ENCODE results near the gene ABR.
"Not testable (repeated sequence)": the region's sequence is repeated elsewhere in the genome, so short reads cannot be mapped to it uniquely, and the experiment has no call there.

The ABR gene

GRCh38 chr17:1067282-1067956 is 112.4 kb downstream of the ABR start:
- no peak for DNase-seq

DNA sequence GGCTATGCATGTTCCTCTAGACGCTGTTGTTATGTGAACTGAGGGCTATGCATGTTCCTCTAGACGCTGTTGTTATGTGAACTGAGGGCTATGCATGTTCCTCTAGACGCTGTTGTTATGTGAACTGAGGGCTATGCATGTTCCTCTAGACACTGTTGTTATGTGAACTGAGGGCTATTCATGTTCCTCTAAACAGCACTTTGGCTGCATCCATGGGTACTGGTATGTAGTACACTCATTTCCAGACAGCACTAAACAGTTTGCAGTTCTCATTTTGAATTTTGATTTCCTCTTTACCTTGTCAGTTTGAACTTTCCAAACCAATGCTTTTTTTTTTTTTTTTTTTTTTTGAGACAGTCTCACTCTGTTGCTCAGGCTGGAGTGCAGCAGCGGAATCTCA is 114.4 kb downstream of the ABR start:
- DNase-seq, result not testable (repeated sequence)

- no peak for DNase-seq
Measured at GRCh38 chr17:1060991-1061390, 118.8 kb downstream of the ABR start.

DNA sequence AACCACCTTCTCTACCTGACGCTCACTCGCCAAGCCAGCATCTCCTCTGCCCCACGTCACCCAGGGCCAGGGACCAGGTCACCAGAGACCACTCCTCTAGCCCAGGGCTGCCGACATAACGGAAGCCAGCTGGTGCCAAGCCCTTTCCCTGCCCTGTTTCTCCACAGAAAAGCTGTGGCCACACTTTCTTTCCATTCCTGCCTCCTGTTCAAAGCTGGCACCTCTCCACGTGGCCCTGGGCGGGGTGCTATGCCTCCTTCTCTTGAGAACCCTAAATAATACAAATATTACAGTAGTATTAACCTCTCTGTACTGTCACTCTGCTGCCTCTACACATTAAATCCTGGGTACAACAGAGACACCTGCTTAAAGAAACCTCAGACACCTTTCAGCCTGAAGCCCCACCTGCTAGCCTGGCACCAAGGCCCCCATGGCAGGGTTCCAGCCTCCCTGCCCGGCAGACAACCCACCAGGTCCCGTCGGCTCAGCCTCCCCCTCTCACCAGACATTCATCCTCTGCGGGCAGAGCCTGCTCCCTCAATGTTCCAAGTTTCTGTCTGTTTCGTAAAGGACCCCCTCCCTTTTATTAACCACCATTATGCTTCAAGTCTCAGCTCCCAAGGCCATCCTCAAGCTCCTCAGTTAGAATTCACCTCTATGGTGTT is 120.5 kb downstream of the ABR start:
- DNase-seq, result no peak

DNA sequence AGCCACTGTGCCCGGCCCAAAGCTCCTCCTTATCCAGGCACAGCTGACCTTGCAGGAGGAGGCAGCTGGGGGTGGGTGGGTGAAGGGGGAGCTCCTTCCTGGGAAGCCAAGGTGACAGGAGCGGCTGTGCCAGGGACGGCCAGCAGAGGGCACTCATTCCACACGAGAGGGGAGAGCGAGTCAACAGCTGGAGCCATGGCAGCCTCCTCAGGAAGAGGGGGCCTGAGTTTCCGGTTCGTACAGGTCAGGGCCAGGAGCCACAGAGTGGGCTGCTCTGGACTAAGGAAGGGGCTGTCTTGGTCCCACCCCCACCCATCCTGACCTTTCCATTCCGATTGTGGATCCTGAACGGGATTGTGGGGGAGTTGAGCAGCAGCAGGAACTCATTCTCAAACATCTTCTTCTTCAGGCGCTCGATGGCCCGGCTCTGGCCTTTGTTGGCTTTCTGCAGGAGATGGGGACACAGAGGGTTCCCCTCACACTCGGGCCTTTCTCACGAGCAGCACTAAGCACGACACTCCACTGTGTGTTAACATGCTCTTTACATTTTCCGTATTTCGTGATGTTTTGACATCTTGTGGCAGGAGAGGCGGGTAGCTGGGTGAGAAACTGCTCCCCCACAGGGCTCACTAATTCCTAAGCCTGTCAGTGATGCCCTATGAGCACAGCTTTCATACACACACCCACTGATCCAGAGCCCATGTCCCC is 121.2 kb downstream of the ABR start:
- peak; percentile 17 to 59 for DNase-seq

DNA sequence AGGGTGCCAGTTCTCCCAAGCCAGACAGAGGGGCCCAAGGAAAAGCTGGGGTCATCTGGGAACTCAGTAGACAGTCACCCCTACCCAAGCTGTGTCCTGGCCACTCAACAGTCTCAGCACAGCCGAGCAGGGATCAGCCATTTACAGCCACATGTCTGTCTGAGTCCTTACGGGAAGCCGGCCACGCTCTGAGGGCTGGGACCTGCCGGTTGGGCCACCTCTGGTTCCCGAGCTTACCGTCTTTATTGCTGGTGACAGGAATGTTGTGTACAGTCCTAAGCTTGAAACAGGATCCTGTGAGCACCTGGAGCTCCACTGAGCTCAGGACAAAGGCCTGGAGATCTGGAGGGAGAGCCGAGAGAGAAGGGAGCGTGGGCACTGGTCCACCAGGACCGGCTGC is 123.0 kb downstream of the ABR start:
- DNase-seq, result no peak

GRCh38 chr17:1055751-1056645 is 123.8 kb downstream of the ABR start:
- DNase-seq, result peak in 1 of 2 experiments; percentile 60

- no peak for DNase-seq
Measured at GRCh38 chr17:1055231-1055630, 124.5 kb downstream of the ABR start.

DNA sequence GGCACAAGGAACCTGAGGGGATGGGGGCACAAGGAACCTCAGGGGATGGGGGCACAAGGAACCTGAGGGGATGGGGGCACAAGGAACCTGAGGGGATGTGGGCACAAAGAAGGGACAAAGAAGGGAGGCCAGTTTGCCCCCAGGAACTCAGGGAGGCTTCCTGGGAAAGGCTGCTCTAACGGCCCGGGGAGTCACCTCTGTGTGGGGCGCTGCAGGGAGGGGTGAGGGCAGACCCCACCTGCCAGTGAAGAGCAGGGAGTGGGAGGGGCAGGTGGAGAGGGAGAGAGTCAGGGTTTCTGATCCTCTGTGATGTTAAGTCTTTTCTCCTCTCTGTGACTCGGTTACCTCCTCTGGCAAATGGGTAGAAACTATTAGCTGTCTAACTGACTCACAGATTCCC is 125.1 kb downstream of the ABR start:
- no peak for DNase-seq

- no peak for DNase-seq
Measured at GRCh38 chr17:1053661-1054360, 126.0 kb downstream of the ABR start.

GRCh38 chr17:1050996-1051925 is 128.5 kb downstream of the ABR start:
- no peak for DNase-seq

GRCh38 chr17:1050246-1050995 is 129.4 kb downstream of the ABR start:
- DNase-seq, result no peak

DNA sequence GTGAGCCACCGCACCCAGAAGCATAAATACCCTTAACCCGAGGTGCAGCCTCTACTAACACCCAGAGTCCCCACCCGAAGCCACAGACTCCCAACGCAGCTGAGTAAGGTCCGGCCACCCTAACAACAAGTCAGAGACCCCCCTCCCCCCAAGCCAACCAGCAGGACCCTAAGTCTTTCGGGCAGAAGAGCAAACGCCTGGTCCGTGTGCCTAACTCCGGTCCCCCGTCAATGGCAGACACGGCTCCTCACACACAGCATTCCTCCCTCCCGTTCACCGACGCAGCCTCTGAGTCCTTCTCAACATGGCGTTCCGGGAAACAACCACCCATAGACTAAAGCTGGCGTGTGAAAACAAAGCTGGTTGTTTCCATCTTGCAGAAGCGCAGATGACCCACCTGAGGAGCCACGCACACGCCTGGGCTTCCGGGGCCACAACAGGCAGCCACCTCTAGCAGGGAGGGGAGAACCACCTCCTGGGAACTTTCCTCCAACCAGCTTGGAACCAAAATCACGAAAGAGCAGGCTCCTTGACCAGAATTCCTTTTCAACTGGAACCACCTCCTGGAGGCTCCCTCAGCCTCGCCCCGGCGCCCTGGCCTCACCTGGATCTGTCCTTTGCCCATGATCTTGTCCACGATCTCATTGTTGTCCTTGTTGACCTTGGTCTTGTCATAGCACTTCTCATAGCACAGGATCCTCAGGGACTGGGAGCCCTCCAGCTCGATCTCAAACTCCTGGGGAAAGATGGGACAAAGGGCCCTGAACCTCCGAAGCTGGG is 130.1 kb downstream of the ABR start:
- DNase-seq, result no peak

DNA sequence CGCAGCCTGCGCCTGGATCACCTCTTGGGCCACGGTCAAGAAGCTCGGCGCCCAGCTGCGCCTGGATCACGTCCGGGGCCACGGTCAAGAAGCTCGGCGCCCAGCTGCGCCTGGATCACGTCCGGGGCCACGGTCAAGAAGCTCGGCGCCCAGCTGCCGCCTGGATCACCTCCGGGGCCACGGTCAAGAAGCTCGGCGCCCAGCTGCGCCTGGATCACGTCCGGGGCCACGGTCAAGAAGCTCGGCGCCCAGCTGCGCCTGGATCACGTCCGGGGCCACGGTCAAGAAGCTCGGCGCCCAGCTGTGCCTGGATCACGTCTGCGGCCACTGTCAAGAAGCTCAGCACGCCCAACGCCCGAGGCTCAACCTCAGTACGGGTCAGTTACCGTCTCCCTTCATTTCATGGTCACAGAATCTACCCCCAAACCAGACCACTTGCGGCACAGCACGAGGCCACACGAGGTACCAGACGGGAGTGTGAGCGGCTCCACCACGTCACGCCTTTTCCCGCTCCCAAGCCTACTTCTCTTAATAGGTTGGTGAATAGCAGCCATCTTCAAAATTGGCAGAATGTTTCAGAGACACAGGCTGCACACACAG is 131.2 kb downstream of the ABR start:
- DNase-seq, result not testable (repeated sequence)

DNA sequence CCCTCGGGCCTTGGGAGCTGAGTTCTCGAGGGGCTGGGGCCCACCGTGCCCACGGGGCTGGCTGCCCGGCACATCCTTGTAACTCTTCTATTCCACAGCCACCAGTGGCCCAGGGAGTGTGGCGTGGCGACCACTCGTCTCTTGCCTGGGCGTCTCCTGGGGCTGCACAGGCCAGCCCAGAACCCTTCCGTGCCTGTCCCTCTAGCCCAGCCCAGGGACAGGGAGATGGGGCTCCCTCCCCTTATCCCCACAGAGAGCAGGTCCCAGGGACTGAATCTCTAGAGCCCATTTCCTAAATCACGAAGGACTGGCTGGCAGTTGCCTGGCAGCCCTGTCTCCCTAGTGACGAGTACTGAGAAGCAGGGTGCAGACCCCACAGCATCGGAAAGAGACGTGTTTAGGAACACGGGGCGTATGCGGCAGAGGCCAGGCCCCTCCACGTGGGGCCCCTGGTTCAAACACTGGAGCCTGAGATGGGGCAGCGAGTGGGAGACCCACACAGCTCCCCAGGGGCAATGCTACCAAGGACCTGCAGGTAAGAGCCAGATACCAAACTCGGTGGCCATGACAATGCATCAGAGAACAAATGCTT is 131.8 kb downstream of the ABR start:
- no peak for DNase-seq

- peak in 1 of 2 experiments; percentile 77 for DNase-seq
Measured at GRCh38 chr17:1047177-1047878, 132.5 kb downstream of the ABR start.

GRCh38 chr17:1045456-1045855 is 134.3 kb downstream of the ABR start:
- no peak for DNase-seq

DNA sequence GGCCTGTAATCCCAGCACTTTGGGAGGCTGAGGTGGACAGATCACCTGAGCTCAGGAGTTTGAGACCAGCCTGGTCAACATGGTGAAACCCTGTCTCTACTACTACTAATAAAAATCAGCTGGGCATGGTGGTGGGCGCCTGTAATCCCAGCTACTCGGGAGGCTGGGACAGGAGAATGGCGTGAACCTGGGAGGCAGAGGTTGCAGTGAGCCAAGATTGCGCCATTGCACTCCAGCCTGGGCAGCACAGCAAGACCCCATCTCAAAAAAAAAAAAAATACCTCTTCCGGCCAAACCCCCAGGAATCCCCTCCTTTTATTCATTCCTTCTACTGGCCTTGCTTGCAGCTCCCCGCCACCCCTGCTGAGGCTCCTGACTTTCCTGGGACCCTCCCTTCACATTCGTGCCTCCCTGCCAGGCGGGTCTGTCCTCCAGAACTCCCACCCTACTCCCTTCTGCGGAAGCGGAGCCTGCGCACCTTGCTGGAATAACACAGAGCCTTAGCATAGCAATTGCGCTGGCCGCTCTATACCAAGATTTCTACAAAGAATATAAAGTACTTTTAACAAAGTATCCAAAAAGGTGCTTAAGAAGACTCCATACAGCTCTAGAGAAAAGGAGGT is 135.3 kb downstream of the ABR start:
- not testable (repeated sequence) for DNase-seq

Data from NCI-H446 (cell line).